ENCODE data around the gene EYS. TPM values are rescaled to one million over a fixed set of nuclear protein-coding genes. Genes with fewer than 3 reads are reported as not detected.
A peak's percentile ranks its signal among the peaks of the same experiment; 100 is the strongest.

The EYS gene
- total RNA-seq, 2 experiments from 2014 or later, result not detected

GRCh38 chr6:63689421-63689820 lies 2017.6 kb downstream of the EYS start:
- Mint-ChIP-seq H3K27me3 (no peaks in the 10 kb centered on the region), H3K36me3 (peaks cover 23% of the 10 kb centered on the region), H3K27ac (no peak overlapping the region), H3K4me1 (peaks cover 15% of the 10 kb centered on the region), H3K9me3 (ENCODE audit: low read depth) (no peaks in the 10 kb centered on the region), H3K4me3 (no peak overlapping the region)
- ATAC-seq (no peak), DNase-seq (no peak)
- CTCF ChIA-PET, result interaction anchor here (1.1 kb wide), 1 partner anchor 91 kb away, joined by 3 read pairs; no protein-coding TSS in a partner anchor

- DNase-seq, result no peak
- Mint-ChIP-seq H3K9me3 (ENCODE audit: low read depth) (no peaks in the 10 kb centered on the region), H3K27me3 (no peaks in the 10 kb centered on the region), H3K4me1 (peaks cover 15% of the 10 kb centered on the region), H3K36me3 (peaks cover 39% of the 10 kb centered on the region), H3K4me3 (peak overlapping the region; percentile 13), H3K27ac (peak overlapping the region; percentile 40)
- CTCF ChIA-PET, result interaction anchor here (0.8 to 1.8 kb wide), 4 partner anchors 18 to 111 kb away, joined by 3 to 4 read pairs (median 4); partner anchors contain the start of gene PHF3
- ATAC-seq, result peak; percentile 36
Observed at GRCh38 chr6:63685446-63686379, 2021.3 kb downstream of the EYS start.

- CTCF ChIA-PET, result interaction anchor here (1.8 kb wide), 1 partner anchor 85 kb away, joined by 5 read pairs; no protein-coding TSS in a partner anchor
- Mint-ChIP-seq H3K36me3 (peaks cover 51% of the 10 kb centered on the region), H3K4me1 (peaks cover 13% of the 10 kb centered on the region), H3K4me3 (no peak overlapping the region), H3K27ac (no peak overlapping the region), H3K9me3 (ENCODE audit: low read depth) (no peaks in the 10 kb centered on the region), H3K27me3 (no peaks in the 10 kb centered on the region)
- DNase-seq (no peak), ATAC-seq (no peak)
Observed at GRCh38 chr6:63683071-63683603, 2023.9 kb downstream of the EYS start.

GRCh38 chr6:63677282-63677681 lies 2029.7 kb downstream of the EYS start:
- Mint-ChIP-seq H3K27ac (no peak overlapping the region), H3K36me3 (peaks cover 26% of the 10 kb centered on the region), H3K27me3 (no peaks in the 10 kb centered on the region), H3K4me1 (no peaks in the 10 kb centered on the region), H3K4me3 (no peak overlapping the region), H3K9me3 (ENCODE audit: low read depth) (no peaks in the 10 kb centered on the region)
- DNase-seq, result no peak
- CTCF ChIA-PET, result no interaction called here
- no peak for ATAC-seq

GRCh38 chr6:63676412-63677114 lies 2030.5 kb downstream of the EYS start:
- peaks cover 27% of the 10 kb centered on the region for H3K36me3 Mint-ChIP-seq
- ATAC-seq, result no peak
- no peak overlapping the region for H3K4me3 Mint-ChIP-seq
- no peaks in the 10 kb centered on the region for H3K4me1 Mint-ChIP-seq
- CTCF ChIA-PET, result no interaction called here
- no peaks in the 10 kb centered on the region for H3K27me3 Mint-ChIP-seq
- H3K9me3 Mint-ChIP-seq (ENCODE audit: low read depth), result no peaks in the 10 kb centered on the region
- DNase-seq, result no peak
- no peak overlapping the region for H3K27ac Mint-ChIP-seq

GRCh38 chr6:63675138-63675537 lies 2031.9 kb downstream of the EYS start:
- ATAC-seq (no peak), DNase-seq (no peak)
- H3K9me3 Mint-ChIP-seq (ENCODE audit: low read depth), result no peaks in the 10 kb centered on the region
- no peaks in the 10 kb centered on the region for H3K4me1 Mint-ChIP-seq
- H3K4me3 Mint-ChIP-seq, result no peak overlapping the region
- H3K27ac Mint-ChIP-seq, result no peak overlapping the region
- H3K36me3 Mint-ChIP-seq, result peaks cover 14% of the 10 kb centered on the region
- H3K27me3 Mint-ChIP-seq, result no peaks in the 10 kb centered on the region
- CTCF ChIA-PET, result no interaction called here

- ATAC-seq (no peak), DNase-seq (no peak)
- CTCF ChIA-PET, result no interaction called here
- Mint-ChIP-seq H3K36me3 (peaks cover 13% of the 10 kb centered on the region), H3K4me3 (no peak overlapping the region), H3K4me1 (no peaks in the 10 kb centered on the region), H3K27ac (no peak overlapping the region), H3K27me3 (no peaks in the 10 kb centered on the region), H3K9me3 (ENCODE audit: low read depth) (no peaks in the 10 kb centered on the region)
Observed at GRCh38 chr6:63674635-63675034, 2032.4 kb downstream of the EYS start.

GRCh38 chr6:63673692-63674091 lies 2033.3 kb downstream of the EYS start:
- Mint-ChIP-seq H3K4me3 (no peak overlapping the region), H3K27ac (no peak overlapping the region), H3K9me3 (ENCODE audit: low read depth) (no peaks in the 10 kb centered on the region), H3K4me1 (no peaks in the 10 kb centered on the region), H3K36me3 (peaks cover 11% of the 10 kb centered on the region), H3K27me3 (no peaks in the 10 kb centered on the region)
- CTCF ChIA-PET, result no interaction called here
- DNase-seq (no peak), ATAC-seq (no peak)

GRCh38 chr6:63672582-63673129 lies 2034.4 kb downstream of the EYS start:
- no peak overlapping the region for H3K27ac Mint-ChIP-seq
- H3K27me3 Mint-ChIP-seq, result no peaks in the 10 kb centered on the region
- peaks cover 11% of the 10 kb centered on the region for H3K36me3 Mint-ChIP-seq
- H3K4me1 Mint-ChIP-seq, result no peaks in the 10 kb centered on the region
- ATAC-seq (no peak), DNase-seq (no peak)
- H3K4me3 Mint-ChIP-seq, result no peak overlapping the region
- H3K9me3 Mint-ChIP-seq (ENCODE audit: low read depth), result no peaks in the 10 kb centered on the region
- CTCF ChIA-PET, result interaction anchor here (0.6 kb wide), 1 partner anchor 97 kb away, joined by 3 read pairs; no protein-coding TSS in a partner anchor

GRCh38 chr6:63671098-63671754 lies 2035.8 kb downstream of the EYS start:
- H3K36me3 Mint-ChIP-seq, result peaks cover 11% of the 10 kb centered on the region
- no peaks in the 10 kb centered on the region for H3K27me3 Mint-ChIP-seq
- no peaks in the 10 kb centered on the region for H3K4me1 Mint-ChIP-seq
- no peak overlapping the region for H3K4me3 Mint-ChIP-seq
- H3K27ac Mint-ChIP-seq, result no peak overlapping the region
- no peaks in the 10 kb centered on the region for H3K9me3 Mint-ChIP-seq (ENCODE audit: low read depth)
- no peak for DNase-seq
- CTCF ChIA-PET, result no interaction called here
- no peak for ATAC-seq
